ENCODE measurements around the gene APBB2.

Gene APBB2

DNA sequence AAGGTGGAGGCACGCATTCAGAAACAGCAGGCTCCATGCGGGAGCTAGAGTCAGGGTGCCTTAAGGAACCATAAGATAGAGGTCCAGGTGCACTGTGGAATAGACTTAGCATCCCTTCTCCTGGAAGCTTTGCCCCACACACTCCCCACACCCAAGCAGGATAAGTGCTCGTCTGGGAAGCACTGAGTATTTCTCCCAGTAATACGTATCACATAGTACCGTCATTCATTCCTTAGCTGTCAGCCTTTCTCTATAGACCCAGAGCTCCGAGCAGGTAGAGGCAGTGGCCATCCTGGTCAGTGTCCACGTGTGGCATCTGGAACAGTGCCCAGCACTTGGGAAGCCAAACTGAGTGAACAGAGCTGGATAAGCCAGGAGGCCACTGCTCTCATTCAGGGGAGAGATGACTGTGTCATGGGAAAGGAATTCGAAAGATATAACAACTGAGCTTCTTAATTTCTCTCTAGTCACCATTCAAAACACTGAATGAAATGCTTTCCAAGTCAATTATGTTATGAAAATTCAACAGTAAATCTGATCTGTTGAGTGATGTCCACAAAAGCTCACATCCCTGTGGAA lies 9.9 kb downstream of the APBB2 start:
- WGBS: 67% methylated on average over 7 of the region's 8 CpGs
- peak overlapping the region; percentile 68 to 81 for H2BK12ac ChIP-seq (ENCODE audit: low read length in 2 of 2)
- H4K8ac ChIP-seq (ENCODE audit: low read length): peak overlapping the region; percentile 35
- H3K27me3 ChIP-seq (ENCODE audit: control insufficient read depth in 1 of 2, insufficient read depth in 1 of 2, low read length in 2 of 2): no peaks in the 10 kb centered on the region
- H2BK120ac ChIP-seq (ENCODE audit: low read depth, low read length): no peak overlapping the region
- H3K9me3 ChIP-seq (ENCODE audit: control insufficient read depth, low read length): no peaks in the 10 kb centered on the region
- peak overlapping the region; percentile 55 for H2AK5ac ChIP-seq (ENCODE audit: low read length, severe bottlenecking)
- H3K4ac ChIP-seq (ENCODE audit: low read depth in 1 of 2, low read length in 2 of 2): peak overlapping the region in 1 of 2 experiments; percentile 29
- H3K36me3 ChIP-seq (ENCODE audit: control insufficient read depth in 1 of 2, insufficient read depth in 2 of 2, low read depth in 1 of 2, low read length in 2 of 2): no peaks in the 10 kb centered on the region
- H2AFZ ChIP-seq (ENCODE audit: low read depth, low read length): no peak overlapping the region
- peak overlapping the region; percentile 79 for H2BK5ac ChIP-seq (ENCODE audit: low read depth, low read length, poor library complexity, severe bottlenecking)
- peaks cover 19% of the 10 kb centered on the region for H3K4me1 ChIP-seq (ENCODE audit: control insufficient read depth, insufficient read depth, low read depth, low read length)
- no peak overlapping the region for H2BK15ac ChIP-seq (ENCODE audit: low read depth, poor library complexity, severe bottlenecking)
- H3K18ac ChIP-seq (ENCODE audit: low read depth in 1 of 2, low read length in 2 of 2): peak overlapping the region; percentile 3 to 40
- no peaks in the 10 kb centered on the region for H3K79me1 ChIP-seq (replicated peaks; ENCODE audit: low read length, poor library complexity, severe bottlenecking)
- no peak overlapping the region for H3K14ac ChIP-seq (ENCODE audit: low read length in 2 of 2)
- H4K91ac ChIP-seq (ENCODE audit: low read length): peak overlapping the region; percentile 47
- DNase-seq: peak; percentile 77
- no peak overlapping the region for H3K4me3 ChIP-seq (ENCODE audit: insufficient read depth in 1 of 2, low read depth in 1 of 2, low read length in 2 of 2)
- H3K23ac ChIP-seq (ENCODE audit: low read length in 2 of 2): peak overlapping the region in 1 of 2 experiments; percentile 34
- no peak overlapping the region for H3K9ac ChIP-seq (ENCODE audit: low read length)
- H3K4me2 ChIP-seq (ENCODE audit: low read length, poor library complexity, severe bottlenecking): peak overlapping the region; percentile 17
- H3K27ac ChIP-seq (ENCODE audit: low read length, poor library complexity, severe bottlenecking): peak overlapping the region; percentile 94

DNA sequence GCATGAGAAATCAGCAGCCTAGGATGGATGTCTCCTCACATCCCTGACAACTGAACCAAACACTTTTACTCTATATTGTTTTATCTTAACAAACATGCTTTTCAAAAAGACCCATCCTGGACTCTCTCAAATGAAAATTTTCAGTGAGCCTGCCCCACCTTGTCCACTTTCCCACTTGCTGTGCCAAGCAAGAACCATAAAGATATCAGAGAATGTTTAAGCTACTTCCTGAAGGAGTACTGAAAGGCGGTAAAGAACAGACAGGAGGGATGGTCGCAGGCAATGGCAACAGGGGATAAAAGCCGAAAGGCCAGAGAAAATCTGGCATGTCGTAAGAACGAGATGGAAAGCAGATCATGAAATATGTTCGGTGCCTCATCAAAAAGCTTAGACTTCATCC lies 10.5 kb downstream of the APBB2 start:
- peaks cover 19% of the 10 kb centered on the region for H3K4me1 ChIP-seq (ENCODE audit: control insufficient read depth, insufficient read depth, low read depth, low read length)
- H2BK15ac ChIP-seq (ENCODE audit: low read depth, poor library complexity, severe bottlenecking): no peak overlapping the region
- no peak overlapping the region for H4K8ac ChIP-seq (ENCODE audit: low read length)
- H3K14ac ChIP-seq (ENCODE audit: low read length in 2 of 2): no peak overlapping the region
- H3K9me3 ChIP-seq (ENCODE audit: control insufficient read depth, low read length): no peaks in the 10 kb centered on the region
- H2AK5ac ChIP-seq (ENCODE audit: low read length, severe bottlenecking): peak overlapping the region; percentile 55
- 89% methylated on average over 6 of the region's 6 CpGs for WGBS
- H3K23ac ChIP-seq (ENCODE audit: low read length in 2 of 2): no peak overlapping the region
- H2AFZ ChIP-seq (ENCODE audit: low read depth, low read length): no peak overlapping the region
- no peaks in the 10 kb centered on the region for H3K36me3 ChIP-seq (ENCODE audit: control insufficient read depth in 1 of 2, insufficient read depth in 2 of 2, low read depth in 1 of 2, low read length in 2 of 2)
- H4K91ac ChIP-seq (ENCODE audit: low read length): no peak overlapping the region
- H3K4ac ChIP-seq (ENCODE audit: low read depth in 1 of 2, low read length in 2 of 2): no peak overlapping the region
- no peak for DNase-seq
- H3K9ac ChIP-seq (ENCODE audit: low read length): peak overlapping the region; percentile 80
- peak overlapping the region; percentile 40 to 81 for H2BK12ac ChIP-seq (ENCODE audit: low read length in 2 of 2)
- H3K27ac ChIP-seq (ENCODE audit: low read length, poor library complexity, severe bottlenecking): peak overlapping the region; percentile 94
- H3K79me1 ChIP-seq (replicated peaks; ENCODE audit: low read length, poor library complexity, severe bottlenecking): peaks cover 1% of the 10 kb centered on the region
- H3K27me3 ChIP-seq (ENCODE audit: control insufficient read depth in 1 of 2, insufficient read depth in 1 of 2, low read length in 2 of 2): no peaks in the 10 kb centered on the region
- H2BK120ac ChIP-seq (ENCODE audit: low read depth, low read length): no peak overlapping the region
- no peak overlapping the region for H3K4me3 ChIP-seq (ENCODE audit: insufficient read depth in 1 of 2, low read depth in 1 of 2, low read length in 2 of 2)
- H2BK5ac ChIP-seq (ENCODE audit: low read depth, low read length, poor library complexity, severe bottlenecking): peak overlapping the region; percentile 96
- no peak overlapping the region for H3K4me2 ChIP-seq (ENCODE audit: low read length, poor library complexity, severe bottlenecking)
- peak overlapping the region; percentile 33 to 50 for H3K18ac ChIP-seq (ENCODE audit: low read depth in 1 of 2, low read length in 2 of 2)

- Histone ChIP-seq H2BK120ac (ENCODE audit: low read depth, low read length) (no peak overlapping the region), H4K91ac (ENCODE audit: low read length) (no peak overlapping the region), H3K23ac (ENCODE audit: low read length in 2 of 2) (no peak overlapping the region), H4K8ac (ENCODE audit: low read length) (no peak overlapping the region), H2BK5ac (ENCODE audit: low read depth, low read length, poor library complexity, severe bottlenecking) (no peak overlapping the region), H2BK12ac (ENCODE audit: low read length in 2 of 2) (no peak overlapping the region), H3K4me2 (ENCODE audit: low read length, poor library complexity, severe bottlenecking) (no peak overlapping the region), H2AFZ (ENCODE audit: low read depth, low read length) (no peak overlapping the region), H3K9ac (ENCODE audit: low read length) (peak overlapping the region; percentile 80), H3K4me3 (ENCODE audit: insufficient read depth in 1 of 2, low read depth in 1 of 2, low read length in 2 of 2) (no peak overlapping the region), H3K36me3 (ENCODE audit: control insufficient read depth in 1 of 2, insufficient read depth in 2 of 2, low read depth in 1 of 2, low read length in 2 of 2) (no peaks in the 10 kb centered on the region), H3K14ac (ENCODE audit: low read length in 2 of 2) (no peak overlapping the region), H2BK15ac (ENCODE audit: low read depth, poor library complexity, severe bottlenecking) (no peak overlapping the region), H3K27me3 (ENCODE audit: control insufficient read depth in 1 of 2, insufficient read depth in 1 of 2, low read length in 2 of 2) (no peaks in the 10 kb centered on the region), H3K79me1 (replicated peaks; ENCODE audit: low read length, poor library complexity, severe bottlenecking) (peaks cover 6% of the 10 kb centered on the region), H3K18ac (ENCODE audit: low read depth in 1 of 2, low read length in 2 of 2) (no peak overlapping the region), H3K9me3 (ENCODE audit: control insufficient read depth, low read length) (no peaks in the 10 kb centered on the region), H3K4me1 (ENCODE audit: control insufficient read depth, insufficient read depth, low read depth, low read length) (peaks cover 20% of the 10 kb centered on the region), H2AK5ac (ENCODE audit: low read length, severe bottlenecking) (peak overlapping the region; percentile 55), H3K27ac (ENCODE audit: low read length, poor library complexity, severe bottlenecking) (peak overlapping the region; percentile 94), H3K4ac (ENCODE audit: low read depth in 1 of 2, low read length in 2 of 2) (no peak overlapping the region)
- no CpG with 5 or more reads among the region's 4 CpGs for WGBS
- DNase-seq: no peak
These were observed 11.3 kb downstream of the APBB2 start for GRCh38 chr4:41202820-41203568.

GRCh38 chr4:41202356-41202755 lies 12.0 kb downstream of the APBB2 start:
- Histone ChIP-seq H3K4me3 (ENCODE audit: insufficient read depth in 1 of 2, low read depth in 1 of 2, low read length in 2 of 2) (no peak overlapping the region), H3K9ac (ENCODE audit: low read length) (peak overlapping the region; percentile 80), H3K14ac (ENCODE audit: low read length in 2 of 2) (no peak overlapping the region), H3K4ac (ENCODE audit: low read depth in 1 of 2, low read length in 2 of 2) (no peak overlapping the region), H3K27ac (ENCODE audit: low read length, poor library complexity, severe bottlenecking) (peak overlapping the region; percentile 61), H3K18ac (ENCODE audit: low read depth in 1 of 2, low read length in 2 of 2) (no peak overlapping the region), H4K91ac (ENCODE audit: low read length) (no peak overlapping the region), H3K4me1 (ENCODE audit: control insufficient read depth, insufficient read depth, low read depth, low read length) (peaks cover 18% of the 10 kb centered on the region), H2BK5ac (ENCODE audit: low read depth, low read length, poor library complexity, severe bottlenecking) (no peak overlapping the region), H2AK5ac (ENCODE audit: low read length, severe bottlenecking) (no peak overlapping the region), H3K27me3 (ENCODE audit: control insufficient read depth in 1 of 2, insufficient read depth in 1 of 2, low read length in 2 of 2) (no peaks in the 10 kb centered on the region), H2BK15ac (ENCODE audit: low read depth, poor library complexity, severe bottlenecking) (no peak overlapping the region), H4K8ac (ENCODE audit: low read length) (no peak overlapping the region), H2BK12ac (ENCODE audit: low read length in 2 of 2) (no peak overlapping the region), H3K9me3 (ENCODE audit: control insufficient read depth, low read length) (no peaks in the 10 kb centered on the region), H2AFZ (ENCODE audit: low read depth, low read length) (no peak overlapping the region), H3K36me3 (ENCODE audit: control insufficient read depth in 1 of 2, insufficient read depth in 2 of 2, low read depth in 1 of 2, low read length in 2 of 2) (no peaks in the 10 kb centered on the region), H3K4me2 (ENCODE audit: low read length, poor library complexity, severe bottlenecking) (no peak overlapping the region), H3K79me1 (replicated peaks; ENCODE audit: low read length, poor library complexity, severe bottlenecking) (peaks cover 7% of the 10 kb centered on the region), H2BK120ac (ENCODE audit: low read depth, low read length) (no peak overlapping the region), H3K23ac (ENCODE audit: low read length in 2 of 2) (no peak overlapping the region)
- DNase-seq: no peak
- 99% methylated on average over 3 of the region's 4 CpGs for WGBS

All from mesenchymal stem cell (in vitro differentiated cells and primary cell).